ENCODE measurements around the gene MVB12B.

MVB12B gene

GRCh38 chr9:126330536-126330935 is 3.9 kb downstream of the MVB12B start:
- no peak for DNase-seq (ENCODE audit: low read depth in 2 of 2)

- DNase-seq (ENCODE audit: low read depth in 2 of 2), result no peak
Measured at GRCh38 chr9:126331964-126332748, 5.5 kb downstream of the MVB12B start.

GRCh38 chr9:126334721-126335621 is 8.3 kb downstream of the MVB12B start:
- DNase-seq (ENCODE audit: low read depth in 2 of 2), result no peak

- DNase-seq (ENCODE audit: low read depth in 2 of 2), result no peak
Measured at GRCh38 chr9:126335837-126336735, 9.5 kb downstream of the MVB12B start.

GRCh38 chr9:126336736-126337325 is 10.2 kb downstream of the MVB12B start:
- no peak for DNase-seq (ENCODE audit: low read depth in 2 of 2)

- DNase-seq (ENCODE audit: low read depth in 2 of 2), result no peak
Measured at GRCh38 chr9:126337729-126338372, 11.2 kb downstream of the MVB12B start.

GRCh38 chr9:126338945-126339344 is 12.3 kb downstream of the MVB12B start:
- DNase-seq (ENCODE audit: low read depth in 2 of 2), result no peak

- DNase-seq (ENCODE audit: low read depth in 2 of 2), result no peak
Measured at GRCh38 chr9:126341426-126341825, 14.8 kb downstream of the MVB12B start.

GRCh38 chr9:126341902-126342301 is 15.3 kb downstream of the MVB12B start:
- DNase-seq (ENCODE audit: low read depth in 2 of 2), result no peak

GRCh38 chr9:126342621-126343031 is 16.0 kb downstream of the MVB12B start:
- no peak for DNase-seq (ENCODE audit: low read depth in 2 of 2)

- no peak for DNase-seq (ENCODE audit: low read depth in 2 of 2)
Measured at GRCh38 chr9:126343271-126343700, 16.7 kb downstream of the MVB12B start.

- DNase-seq (ENCODE audit: low read depth in 2 of 2), result no peak
Measured at GRCh38 chr9:126346031-126346430, 19.4 kb downstream of the MVB12B start.

- DNase-seq (ENCODE audit: low read depth in 2 of 2), result no peak
Measured at GRCh38 chr9:126347093-126347492, 20.5 kb downstream of the MVB12B start.

- no peak for DNase-seq (ENCODE audit: low read depth in 2 of 2)
Measured at GRCh38 chr9:126347911-126348760, 21.5 kb downstream of the MVB12B start.

GRCh38 chr9:126348911-126349550 is 22.4 kb downstream of the MVB12B start:
- no peak for DNase-seq (ENCODE audit: low read depth in 2 of 2)

- no peak for DNase-seq (ENCODE audit: low read depth in 2 of 2)
Measured at GRCh38 chr9:126354887-126355770, 28.5 kb downstream of the MVB12B start.

- no peak for DNase-seq (ENCODE audit: low read depth in 2 of 2)
Measured at GRCh38 chr9:126357074-126357473, 30.4 kb downstream of the MVB12B start.

GRCh38 chr9:126360073-126360472 is 33.4 kb downstream of the MVB12B start:
- DNase-seq (ENCODE audit: low read depth in 2 of 2), result no peak

All from stimulated activated CD8-positive, alpha-beta memory T cell treated with anti-CD3 and anti-CD28 coated beads, Interleukin-2, amount 100 ng/mL, for 48 hours (primary cell).